K562 (cell line): ENCODE data around the gene ZNF546. TPM values are rescaled to one million over a fixed set of nuclear protein-coding genes. Genes with fewer than 3 reads are reported as not detected.

Source experiments
- ATF1 ChIP-seq, 2 experiments: fragments of 450-650 bp in 1 of 2; IDR thresholded peaks; 2 replicates each; pipeline ENCODE4 v1.6.1; 2016; ENCODE audit warnings: missing compliant biosample characterization in 1 of 2, missing genetic modification characterization in 1 of 2
- BRD9 ChIP-seq: fragments of 450-650 bp; IDR thresholded peaks from 2 replicates; pipeline ENCODE4 v1.6.1; 2018; ENCODE audit warnings: low read depth; ENCODE audit not compliant: partially characterized antibody
- CHD4 ChIP-seq: fragments of 200-600 bp; sonication (generic); IDR thresholded peaks from 3 replicates; pipeline ENCODE4 v1.6.1; 2012; ENCODE audit warnings: low read depth, mild to moderate bottlenecking, mixed read lengths, low read length, inconsistent platforms; ENCODE audit not compliant: insufficient read depth, insufficient replicate concordance, poor library complexity, severe bottlenecking
- ETV1 ChIP-seq: fragments of 450-650 bp; conservative IDR thresholded peaks from 2 replicates; pipeline ENCODE4 v1.6.1; 2016; ENCODE audit warnings: missing genetic modification characterization, control low read depth, low read depth, missing compliant biosample characterization
- GABPB1 ChIP-seq: sonication (generic); formaldehyde crosslinking; IDR thresholded peaks from 2 replicates; pipeline ENCODE4 v1.8.0; 2022; ENCODE audit warnings: mild to moderate bottlenecking, missing genetic modification reagents
- HMGXB4 ChIP-seq: sonication (generic); formaldehyde crosslinking; IDR thresholded peaks from 2 replicates; pipeline ENCODE4 v1.8.1; 2023; ENCODE audit warnings: mild to moderate bottlenecking, missing genetic modification reagents
- JUN ChIP-seq, 2 experiments: sonication (generic) in 1 of 2; formaldehyde crosslinking in 1 of 2; IDR thresholded peaks; 2 replicates each; pipeline versions ENCODE4 v1.6.1 to v1.8.0; 2012 to 2022; ENCODE audit warnings: borderline replicate concordance in 2 of 2, mild to moderate bottlenecking in 2 of 2, improper control_type of control experiment in 1 of 2, low read depth in 1 of 2, low read length in 1 of 2, missing genetic modification reagents in 1 of 2
- KDM5B ChIP-seq: fragments of 200-600 bp; sonication (generic); IDR thresholded peaks from 2 replicates; pipeline ENCODE4 v1.6.1; 2012; ENCODE audit warnings: low read depth, mild to moderate bottlenecking, moderate library complexity, low read length, control low read depth, inconsistent platforms; ENCODE audit not compliant: insufficient replicate concordance
- NONO ChIP-seq, 2 experiments: fragments of 200-400 bp in 1 of 2; fragments of 450-650 bp in 1 of 2; formaldehyde crosslinking in 1 of 2; IDR thresholded peaks; 2 replicates each; pipeline ENCODE4 v1.6.1; 2017; ENCODE audit warnings: low read depth in 2 of 2, mild to moderate bottlenecking in 2 of 2, moderate library complexity in 2 of 2, low read length in 1 of 2
- NR2F6 ChIP-seq: fragments of 450-650 bp; formaldehyde crosslinking; IDR thresholded peaks from 2 replicates; pipeline ENCODE4 v1.4.0; 2020; ENCODE audit warnings: mild to moderate bottlenecking
- PHF8 ChIP-seq: fragments of 200-600 bp; sonication (generic); IDR thresholded peaks from 2 replicates; pipeline ENCODE4 v1.6.1; 2012; ENCODE audit warnings: mixed run types, mild to moderate bottlenecking, inconsistent platforms, low read length, moderate library complexity, borderline replicate concordance
- PRPF4 ChIP-seq: fragments of 200-400 bp; formaldehyde crosslinking; IDR thresholded peaks from one replicate; pipeline ENCODE4 v1.6.1; 2017; ENCODE audit warnings: low read length, low read depth, mild to moderate bottlenecking; ENCODE audit not compliant: insufficient read depth, poor library complexity, severe bottlenecking
- RBFOX2 ChIP-seq: fragments of 200-400 bp; formaldehyde crosslinking; IDR thresholded peaks from 2 replicates; pipeline ENCODE4 v1.6.1; 2017; ENCODE audit warnings: low read depth, mild to moderate bottlenecking, low read length, moderate library complexity
- SMARCC2 ChIP-seq: fragments of 450-650 bp; IDR thresholded peaks from 2 replicates; pipeline ENCODE4 v1.6.1; 2017; ENCODE audit warnings: antibody characterized with exemption, moderate library complexity, mild to moderate bottlenecking, low read depth
- SOX6 ChIP-seq: fragments of 450-650 bp; IDR thresholded peaks from 2 replicates; pipeline ENCODE4 v1.6.1; 2014; ENCODE audit warnings: mild to moderate bottlenecking
- polyA plus RNA-seq, 8 experiments: library from polyadenylated mRNA; depleted of rRNA in 4 of 8; stranded (reverse) in 5 of 8; unstranded in 3 of 8; fragments of >200 nt; fragmentation: Nextera tagmentation in 2 of 8; fragmentation: Illumina TruSeq in 1 of 8; extraction: Ambion mirVana in 2 of 8; extraction: Trizol in 1 of 8; gene quantifications; 2 replicates each; pipeline versions ENCODE4 v1.2.1 to v1.2.3, GENCODE V29; 2011 to 2014; ENCODE audit warnings: inconsistent platforms in 1 of 8, missing spikeins in 1 of 8
- total RNA-seq, 7 experiments: library from RNA; depleted of rRNA in 6 of 7; stranded (reverse); fragments of >200 nt in 6 of 7; fragmentation: Illumina TruSeq in 2 of 7; extraction: Trizol in 2 of 7; gene quantifications; 2 replicates each; pipeline versions ENCODE4 v1.2.1 to v1.2.3, GENCODE V29; 2011 to 2021; ENCODE audit warnings: low replicate concordance in 1 of 7
- TF ChIP-seq, protein P1 (sequence below), 2 experiments: fragments of 150-350 bp in 1 of 2; IDR thresholded peaks; 2 replicates each; pipeline ENCODE4 v1.6.1; 2012 to 2016; ENCODE audit warnings: low read depth in 2 of 2, low read length in 2 of 2, mild to moderate bottlenecking in 1 of 2, moderate library complexity in 1 of 2
- TF ChIP-seq, protein P2 (sequence below): sonication (generic); formaldehyde crosslinking; IDR thresholded peaks from 2 replicates; pipeline ENCODE4 v1.4.0; 2020; ENCODE audit warnings: mild to moderate bottlenecking, missing genetic modification reagents

The ZNF546 gene
- total and polyA plus RNA-seq, 9 of the 15 experiments (the other 6 are each of a cell fraction or from before 2014, with no cell fraction given): 0.73 to 5.1 (median 2.2) TPM

DNA sequence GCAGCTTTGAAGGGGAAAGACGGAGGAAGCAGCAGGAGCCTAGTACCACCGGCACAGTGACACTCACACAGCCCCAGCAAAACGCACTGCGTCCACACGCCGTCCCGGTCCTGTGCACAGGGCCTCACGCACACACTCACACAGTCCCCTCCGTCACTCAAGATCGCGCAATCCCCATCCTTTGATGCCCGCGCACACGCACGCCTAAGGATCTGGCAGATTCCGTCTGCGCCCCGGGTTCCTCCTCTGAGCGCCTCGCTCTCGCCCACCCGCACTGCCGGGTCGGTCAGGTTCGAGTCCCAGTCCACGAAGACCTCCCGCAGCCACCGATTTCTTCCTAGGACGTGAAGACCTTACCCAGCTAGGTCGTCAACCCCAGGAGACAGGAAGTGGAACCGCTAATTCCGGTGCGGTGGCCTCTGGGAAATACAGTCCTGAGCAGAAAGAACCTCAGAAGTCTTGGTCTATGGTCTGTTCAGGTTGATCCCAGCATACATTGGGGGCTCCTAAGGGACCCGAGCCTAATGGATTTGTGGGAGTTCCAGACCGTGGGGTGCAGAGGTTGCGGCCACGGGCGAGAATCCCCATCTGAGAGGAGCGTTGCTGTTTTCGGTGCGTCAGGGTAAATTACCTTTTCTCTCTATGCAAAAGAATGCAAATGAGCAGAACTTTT, 59.1 kb downstream of the ZNF546 start, which contains the start of gene ZNF780B (continued):
- TF ChIP-seq, protein P1, sequence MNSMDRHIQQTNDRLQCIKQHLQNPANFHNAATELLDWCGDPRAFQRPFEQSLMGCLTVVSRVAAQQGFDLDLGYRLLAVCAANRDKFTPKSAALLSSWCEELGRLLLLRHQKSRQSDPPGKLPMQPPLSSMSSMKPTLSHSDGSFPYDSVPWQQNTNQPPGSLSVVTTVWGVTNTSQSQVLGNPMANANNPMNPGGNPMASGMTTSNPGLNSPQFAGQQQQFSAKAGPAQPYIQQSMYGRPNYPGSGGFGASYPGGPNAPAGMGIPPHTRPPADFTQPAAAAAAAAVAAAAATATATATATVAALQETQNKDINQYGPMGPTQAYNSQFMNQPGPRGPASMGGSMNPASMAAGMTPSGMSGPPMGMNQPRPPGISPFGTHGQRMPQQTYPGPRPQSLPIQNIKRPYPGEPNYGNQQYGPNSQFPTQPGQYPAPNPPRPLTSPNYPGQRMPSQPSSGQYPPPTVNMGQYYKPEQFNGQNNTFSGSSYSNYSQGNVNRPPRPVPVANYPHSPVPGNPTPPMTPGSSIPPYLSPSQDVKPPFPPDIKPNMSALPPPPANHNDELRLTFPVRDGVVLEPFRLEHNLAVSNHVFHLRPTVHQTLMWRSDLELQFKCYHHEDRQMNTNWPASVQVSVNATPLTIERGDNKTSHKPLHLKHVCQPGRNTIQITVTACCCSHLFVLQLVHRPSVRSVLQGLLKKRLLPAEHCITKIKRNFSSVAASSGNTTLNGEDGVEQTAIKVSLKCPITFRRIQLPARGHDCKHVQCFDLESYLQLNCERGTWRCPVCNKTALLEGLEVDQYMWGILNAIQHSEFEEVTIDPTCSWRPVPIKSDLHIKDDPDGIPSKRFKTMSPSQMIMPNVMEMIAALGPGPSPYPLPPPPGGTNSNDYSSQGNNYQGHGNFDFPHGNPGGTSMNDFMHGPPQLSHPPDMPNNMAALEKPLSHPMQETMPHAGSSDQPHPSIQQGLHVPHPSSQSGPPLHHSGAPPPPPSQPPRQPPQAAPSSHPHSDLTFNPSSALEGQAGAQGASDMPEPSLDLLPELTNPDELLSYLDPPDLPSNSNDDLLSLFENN (IDR thresholded peaks at IDR 0.05; ENCODE audit: low read depth in 2 of 2, low read length in 2 of 2): peak in 1 of 2 experiments; percentile 0; a peak in 1 of 4 replicates
- TF ChIP-seq, protein P2, sequence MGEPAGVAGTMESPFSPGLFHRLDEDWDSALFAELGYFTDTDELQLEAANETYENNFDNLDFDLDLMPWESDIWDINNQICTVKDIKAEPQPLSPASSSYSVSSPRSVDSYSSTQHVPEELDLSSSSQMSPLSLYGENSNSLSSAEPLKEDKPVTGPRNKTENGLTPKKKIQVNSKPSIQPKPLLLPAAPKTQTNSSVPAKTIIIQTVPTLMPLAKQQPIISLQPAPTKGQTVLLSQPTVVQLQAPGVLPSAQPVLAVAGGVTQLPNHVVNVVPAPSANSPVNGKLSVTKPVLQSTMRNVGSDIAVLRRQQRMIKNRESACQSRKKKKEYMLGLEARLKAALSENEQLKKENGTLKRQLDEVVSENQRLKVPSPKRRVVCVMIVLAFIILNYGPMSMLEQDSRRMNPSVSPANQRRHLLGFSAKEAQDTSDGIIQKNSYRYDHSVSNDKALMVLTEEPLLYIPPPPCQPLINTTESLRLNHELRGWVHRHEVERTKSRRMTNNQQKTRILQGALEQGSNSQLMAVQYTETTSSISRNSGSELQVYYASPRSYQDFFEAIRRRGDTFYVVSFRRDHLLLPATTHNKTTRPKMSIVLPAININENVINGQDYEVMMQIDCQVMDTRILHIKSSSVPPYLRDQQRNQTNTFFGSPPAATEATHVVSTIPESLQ (CRISPR knock-in tag): peak; percentile 66; the same call in 1 of the 2 replicates
- peak; percentile 73 for TF ChIP-seq RBFOX2
- peak; percentile 74; the same call in 1 of the 2 replicates for TF ChIP-seq PHF8
- no peak for TF ChIP-seq ETV1 (tag)
- no peak for TF ChIP-seq SOX6
- TF ChIP-seq KDM5B: peak; percentile 55
- no peak for TF ChIP-seq BRD9
- TF ChIP-seq NR2F6: no peak
- no peak for TF ChIP-seq HMGXB4 (CRISPR knock-in tag)
- TF ChIP-seq GABPB1 (CRISPR knock-in tag): peak; percentile 66
- TF ChIP-seq SMARCC2: no peak
- no peak for TF ChIP-seq CHD4
- TF ChIP-seq NONO (IDR thresholded peaks at IDR 0.05; ENCODE audit: low read depth in 2 of 2, low read length in 1 of 2): 0 out of 4 replicates have a peak, but pooled peaks of 1 of the 2 experiments have one; percentile 37
- no peak for TF ChIP-seq ATF1 (CRISPR knock-in tag; IDR thresholded peaks at IDR 0.05)
- TF ChIP-seq ATF1 (tag; IDR thresholded peaks at IDR 0.05): peak; percentile 61; the same call in 1 of the 2 replicates
- no peak for TF ChIP-seq PRPF4
- TF ChIP-seq JUN (IDR thresholded peaks at IDR 0.05; ENCODE audit: borderline replicate concordance, low read depth, low read length): 0 out of 2 replicates have a peak, but pooled peaks have one; percentile 6
- no peak for TF ChIP-seq JUN (CRISPR knock-in tag; IDR thresholded peaks at IDR 0.05; ENCODE audit: borderline replicate concordance)
